Measurements from ENCODE around the gene AGO4. TPM values are rescaled to one million over a fixed set of nuclear protein-coding genes. Genes with fewer than 3 reads are reported as not detected.
"Not testable (repeated sequence)": the region's sequence is repeated elsewhere in the genome, so short reads cannot be mapped to it uniquely, and the experiment has no call there.

The AGO4 gene
- polyA plus RNA-seq, 4 donors: 18.2 to 28.6 (median 20.1) TPM

- DNase-seq (ENCODE audit: low read depth in 4 of 4, low spot score in 3 of 4): no peak
Observed at GRCh38 chr1:35857830-35858229, 50.0 kb downstream of the AGO4 start.

- no peak for DNase-seq (ENCODE audit: low read depth in 4 of 4, low spot score in 3 of 4)
Observed at GRCh38 chr1:35860696-35861095, 52.9 kb downstream of the AGO4 start.

GRCh38 chr1:35863136-35863535 lies 55.3 kb downstream of the AGO4 start:
- DNase-seq (ENCODE audit: low read depth in 4 of 4, low spot score in 3 of 4): no peak

GRCh38 chr1:35863881-35864625 lies 56.2 kb downstream of the AGO4 start:
- no peak for DNase-seq (ENCODE audit: low read depth in 4 of 4, low spot score in 3 of 4)

GRCh38 chr1:35864813-35865212 lies 57.0 kb downstream of the AGO4 start:
- no peak for DNase-seq (ENCODE audit: low read depth in 4 of 4, low spot score in 3 of 4)

GRCh38 chr1:35866991-35867390 lies 59.2 kb downstream of the AGO4 start:
- DNase-seq (ENCODE audit: low read depth in 4 of 4, low spot score in 3 of 4): no peak

- not testable (repeated sequence) for DNase-seq (ENCODE audit: low read depth in 4 of 4, low spot score in 3 of 4)
Observed at GRCh38 chr1:35869245-35869950, 61.6 kb downstream of the AGO4 start.

GRCh38 chr1:35870651-35871309 lies 63.0 kb downstream of the AGO4 start:
- no peak for DNase-seq (ENCODE audit: low read depth in 4 of 4, low spot score in 3 of 4)

- no peak for DNase-seq (ENCODE audit: low read depth in 4 of 4, low spot score in 3 of 4)
Observed at GRCh38 chr1:35873243-35873750, 65.5 kb downstream of the AGO4 start.

GRCh38 chr1:35874115-35874514 lies 66.3 kb downstream of the AGO4 start:
- not testable (repeated sequence) for DNase-seq (ENCODE audit: low read depth in 4 of 4, low spot score in 3 of 4)

GRCh38 chr1:35876988-35877387 lies 69.2 kb downstream of the AGO4 start:
- DNase-seq (ENCODE audit: low read depth in 4 of 4, low spot score in 3 of 4): no peak

GRCh38 chr1:35881850-35882273 lies 74.0 kb downstream of the AGO4 start:
- no peak for DNase-seq (ENCODE audit: low read depth in 4 of 4, low spot score in 3 of 4)

GRCh38 chr1:35882586-35882944 lies 74.7 kb downstream of the AGO4 start:
- no peak for DNase-seq (ENCODE audit: low read depth in 4 of 4, low spot score in 3 of 4)

GRCh38 chr1:35882945-35883634 lies 75.3 kb downstream of the AGO4 start, which contains the start of gene AGO1:
Gene AGO1, plus strand, starts transcription at chr1:35883209. Its CDS starts 213 bp downstream, at chr1:35883422.
- peak; percentile 73 to 87 (median 84) for DNase-seq (ENCODE audit: low read depth in 4 of 4, low spot score in 3 of 4)

- DNase-seq (ENCODE audit: low read depth in 4 of 4, low spot score in 3 of 4): peak in 3 of 4 donors; percentile 10 to 24 (median 23)
Observed at GRCh38 chr1:35883635-35884101, 75.9 kb downstream of the AGO4 start.

- DNase-seq (ENCODE audit: low read depth in 4 of 4, low spot score in 3 of 4): no peak
Observed at GRCh38 chr1:35884934-35885333, 77.1 kb downstream of the AGO4 start.

GRCh38 chr1:35885961-35886558 lies 78.2 kb downstream of the AGO4 start:
- DNase-seq (ENCODE audit: low read depth in 4 of 4, low spot score in 3 of 4): no peak

- no peak for DNase-seq (ENCODE audit: low read depth in 4 of 4, low spot score in 3 of 4)
Observed at GRCh38 chr1:35886577-35887431, 79.0 kb downstream of the AGO4 start.

GRCh38 chr1:35887508-35887907 lies 79.7 kb downstream of the AGO4 start:
- DNase-seq (ENCODE audit: low read depth in 4 of 4, low spot score in 3 of 4): no peak

Measured in left renal pelvis (tissue), 4 donors.